ENCODE data around the gene CFL1.

CFL1 gene

DNA sequence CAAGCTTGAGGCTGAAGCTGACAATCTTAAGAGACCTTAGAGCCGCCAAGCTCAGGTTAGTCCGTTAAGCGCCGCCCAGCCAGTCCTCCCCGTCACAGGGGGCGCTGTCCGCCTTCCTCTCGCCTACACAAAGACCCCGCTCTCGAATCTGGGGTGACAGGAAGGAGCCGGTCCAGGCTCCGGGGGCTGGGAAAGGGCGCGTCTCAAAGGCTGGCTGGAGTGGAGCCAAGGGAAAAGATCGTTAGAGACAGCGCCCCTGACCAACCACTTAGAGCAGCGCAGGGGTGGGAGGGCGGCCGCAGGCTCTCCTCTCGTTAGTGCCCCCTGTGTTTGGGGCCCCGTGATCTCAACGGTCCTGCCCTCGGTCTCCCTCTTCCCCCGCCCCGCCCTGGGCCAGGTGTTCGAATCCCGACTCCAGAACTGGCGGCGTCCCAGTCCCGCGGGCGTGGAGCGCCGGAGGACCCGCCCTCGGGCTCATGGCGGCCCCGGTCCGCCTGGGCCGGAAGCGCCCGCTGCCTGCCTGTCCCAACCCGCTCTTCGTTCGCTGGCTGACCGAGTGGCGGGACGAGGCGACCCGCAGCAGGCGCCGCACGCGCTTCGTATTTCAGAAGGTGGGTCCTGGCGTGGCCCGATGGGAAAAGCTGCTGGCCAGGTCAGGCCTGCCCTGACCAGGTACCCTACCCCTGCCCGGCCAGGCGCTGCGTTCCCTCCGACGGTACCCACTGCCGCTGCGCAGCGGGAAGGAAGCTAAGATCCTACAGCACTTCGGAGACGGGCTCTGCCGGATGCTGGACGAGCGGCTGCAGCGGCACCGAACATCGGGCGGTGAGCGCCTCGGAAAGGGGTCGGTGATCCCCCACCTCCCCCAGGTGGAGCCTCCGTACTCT is 2.5 kb upstream of the CFL1 start, which contains the start of gene MUS81:
Gene MUS81, plus strand, starts transcription at position 156 of the 887 bp plus-strand sequence. Its CDS starts 321 bp downstream, at position 477.
- no peaks in the 10 kb centered on the region for H3K4me1 ChIP-seq
- TF ChIP-seq, protein P1, sequence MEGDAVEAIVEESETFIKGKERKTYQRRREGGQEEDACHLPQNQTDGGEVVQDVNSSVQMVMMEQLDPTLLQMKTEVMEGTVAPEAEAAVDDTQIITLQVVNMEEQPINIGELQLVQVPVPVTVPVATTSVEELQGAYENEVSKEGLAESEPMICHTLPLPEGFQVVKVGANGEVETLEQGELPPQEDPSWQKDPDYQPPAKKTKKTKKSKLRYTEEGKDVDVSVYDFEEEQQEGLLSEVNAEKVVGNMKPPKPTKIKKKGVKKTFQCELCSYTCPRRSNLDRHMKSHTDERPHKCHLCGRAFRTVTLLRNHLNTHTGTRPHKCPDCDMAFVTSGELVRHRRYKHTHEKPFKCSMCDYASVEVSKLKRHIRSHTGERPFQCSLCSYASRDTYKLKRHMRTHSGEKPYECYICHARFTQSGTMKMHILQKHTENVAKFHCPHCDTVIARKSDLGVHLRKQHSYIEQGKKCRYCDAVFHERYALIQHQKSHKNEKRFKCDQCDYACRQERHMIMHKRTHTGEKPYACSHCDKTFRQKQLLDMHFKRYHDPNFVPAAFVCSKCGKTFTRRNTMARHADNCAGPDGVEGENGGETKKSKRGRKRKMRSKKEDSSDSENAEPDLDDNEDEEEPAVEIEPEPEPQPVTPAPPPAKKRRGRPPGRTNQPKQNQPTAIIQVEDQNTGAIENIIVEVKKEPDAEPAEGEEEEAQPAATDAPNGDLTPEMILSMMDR (IDR thresholded peaks at IDR 0.05; ENCODE audit: low read depth, low read length), result peak; percentile 89
- peak; percentile 98 for DNase-seq
- peak within 1 kb of the TSS; percentile 99 for H3K4me3 ChIP-seq (ENCODE audit: low read depth, low read length)
- no peaks in the 10 kb centered on the region for H3K9me3 ChIP-seq
- no peaks in the 10 kb centered on the region for H3K27me3 ChIP-seq
- peaks cover 55% of the 10 kb centered on the region for H3K36me3 ChIP-seq

DNA sequence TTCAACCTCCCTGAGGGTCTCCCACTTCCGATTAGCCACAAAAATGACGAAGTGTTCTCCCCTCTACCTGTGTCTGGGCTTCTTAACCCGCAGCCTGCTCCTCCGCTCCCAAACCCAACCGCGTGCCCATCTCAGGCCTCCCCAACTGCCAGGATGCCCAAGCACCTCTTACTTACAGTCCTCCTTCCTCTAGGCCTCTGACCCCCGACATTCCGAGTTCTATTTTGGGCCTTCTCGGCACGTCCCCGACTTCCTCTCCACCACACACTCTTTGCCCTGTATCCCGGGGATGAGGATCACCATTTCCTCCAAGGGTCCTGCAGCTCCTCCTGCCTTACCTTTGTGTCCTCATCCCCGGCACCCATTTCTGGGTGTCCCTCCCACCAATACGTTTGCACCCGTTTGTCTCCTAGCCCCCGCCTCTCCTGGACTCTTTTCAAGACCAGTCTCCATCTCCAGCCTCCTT is 1.9 kb upstream of the CFL1 start:
- Histone ChIP-seq H3K9me3 (no peaks in the 10 kb centered on the region), H3K4me1 (no peaks in the 10 kb centered on the region), H3K27me3 (no peaks in the 10 kb centered on the region), H3K4me3 (ENCODE audit: low read depth, low read length) (peak overlapping the region; percentile 99), H3K36me3 (peaks cover 53% of the 10 kb centered on the region)
- TF ChIP-seq, protein P1 (IDR thresholded peaks at IDR 0.05; ENCODE audit: low read depth, low read length), result no peak
- DNase-seq, result no peak

DNA sequence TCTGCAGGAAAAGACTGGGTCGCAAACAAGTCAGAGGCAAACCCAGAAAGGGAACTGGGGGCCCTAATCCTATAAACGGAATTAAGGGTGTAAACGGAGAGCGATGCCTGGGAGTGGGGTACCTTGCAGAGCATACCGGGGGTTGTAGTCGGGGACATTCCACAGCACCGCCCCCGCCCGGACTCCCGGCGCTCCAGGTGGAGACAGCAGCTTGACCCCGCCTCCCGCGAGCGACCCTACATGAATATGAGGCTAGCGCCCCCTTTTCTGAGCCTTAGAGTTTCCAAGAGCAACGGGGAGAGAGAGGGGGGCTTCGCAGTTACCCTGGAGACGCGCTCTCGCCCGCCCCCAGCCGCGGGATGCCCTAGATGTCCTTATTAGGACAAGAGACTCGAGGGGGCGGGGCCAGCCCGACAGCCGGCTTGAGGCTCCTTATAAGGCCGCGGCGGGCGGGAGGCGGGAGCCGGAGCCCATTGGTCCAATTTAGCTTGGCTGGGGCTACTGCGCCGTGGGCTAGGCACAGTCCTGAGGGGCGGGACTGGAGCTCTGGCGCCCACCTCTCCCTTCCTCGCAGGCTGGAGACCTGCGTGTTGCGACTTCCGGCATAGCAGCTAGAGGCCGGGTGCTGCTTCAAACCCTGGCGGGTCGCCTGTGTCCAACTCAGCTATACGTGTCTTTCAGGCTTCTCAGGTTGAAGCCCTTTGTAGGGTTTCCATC is 1.3 kb upstream of the CFL1 start:
- TF ChIP-seq, protein P1 (IDR thresholded peaks at IDR 0.05; ENCODE audit: low read depth, low read length), result peak; percentile 47
- DNase-seq, result peak; percentile 100
- H3K36me3 ChIP-seq, result peaks cover 50% of the 10 kb centered on the region
- no peaks in the 10 kb centered on the region for H3K27me3 ChIP-seq
- H3K9me3 ChIP-seq, result no peaks in the 10 kb centered on the region
- no peaks in the 10 kb centered on the region for H3K4me1 ChIP-seq
- peak overlapping the region; percentile 99 for H3K4me3 ChIP-seq (ENCODE audit: low read depth, low read length)

DNA sequence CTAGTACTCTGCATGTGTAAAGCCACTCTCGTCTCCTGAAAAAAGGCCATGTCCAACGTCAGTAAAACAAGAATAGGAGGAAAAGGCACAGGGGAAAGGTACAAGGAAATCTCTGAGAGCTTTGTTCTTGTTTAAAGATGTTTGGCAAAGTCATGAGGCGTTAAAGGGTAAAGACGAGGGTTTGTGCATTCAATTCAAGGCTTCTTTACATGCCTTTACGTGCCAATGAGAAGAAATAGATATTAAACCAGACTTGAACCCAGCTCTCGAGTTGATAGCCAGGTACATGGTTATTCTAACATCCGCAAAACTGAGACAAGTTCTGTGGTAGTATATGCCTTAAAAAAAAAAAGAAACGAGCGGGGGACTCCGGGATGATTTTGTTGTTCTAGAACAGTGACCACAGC is 704 bp upstream of the CFL1 start:
- peaks cover 50% of the 10 kb centered on the region for H3K36me3 ChIP-seq
- DNase-seq, result no peak

DNA sequence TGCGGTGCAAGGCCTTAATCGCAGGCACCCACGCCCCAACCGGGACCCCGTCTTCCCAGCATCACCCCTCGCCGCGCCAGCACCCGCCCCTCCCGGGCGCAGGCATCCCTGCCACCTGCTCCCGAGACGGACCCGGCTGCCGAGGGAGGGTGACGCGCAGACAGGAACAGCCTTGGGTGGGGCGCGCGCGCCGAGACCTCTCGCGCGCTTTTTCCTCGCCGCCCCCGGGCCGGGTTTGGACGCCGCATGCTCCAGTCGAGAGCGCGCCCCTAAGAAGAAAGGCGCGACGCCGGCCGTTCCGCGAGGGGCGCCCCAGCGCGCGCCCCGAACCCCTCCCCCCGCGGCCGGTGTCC is 504 bp downstream of the CFL1 start:
- no peak for DNase-seq
- peaks cover 50% of the 10 kb centered on the region for H3K36me3 ChIP-seq
- no peaks in the 10 kb centered on the region for H3K4me1 ChIP-seq
- H3K4me3 ChIP-seq (ENCODE audit: low read depth, low read length), result peak overlapping the region; percentile 89
- H3K9me3 ChIP-seq, result no peaks in the 10 kb centered on the region
- no peaks in the 10 kb centered on the region for H3K27me3 ChIP-seq
- TF ChIP-seq, protein P1 (IDR thresholded peaks at IDR 0.05; ENCODE audit: low read depth, low read length), result no peak

More for the DNA sequence above, 704 bp upstream of the CFL1 start:
- TF ChIP-seq, protein P1 (IDR thresholded peaks at IDR 0.05; ENCODE audit: low read depth, low read length), result no peak
- no peaks in the 10 kb centered on the region for H3K9me3 ChIP-seq
- no peaks in the 10 kb centered on the region for H3K4me1 ChIP-seq
- H3K27me3 ChIP-seq, result no peaks in the 10 kb centered on the region
- H3K4me3 ChIP-seq (ENCODE audit: low read depth, low read length), result peak overlapping the region; percentile 89

All from BE2C (cell line).